ENCODE measurements around the gene PRR22. TPM values are rescaled to one million over a fixed set of nuclear protein-coding genes. Genes with fewer than 3 reads are reported as not detected.

Gene PRR22
- total RNA-seq (2022; extraction: Qiagen RNA extraction; ENCODE audit: low read depth) = 2.1 to 3.2 TPM (median 2.6 TPM) in 5 replicates

DNA sequence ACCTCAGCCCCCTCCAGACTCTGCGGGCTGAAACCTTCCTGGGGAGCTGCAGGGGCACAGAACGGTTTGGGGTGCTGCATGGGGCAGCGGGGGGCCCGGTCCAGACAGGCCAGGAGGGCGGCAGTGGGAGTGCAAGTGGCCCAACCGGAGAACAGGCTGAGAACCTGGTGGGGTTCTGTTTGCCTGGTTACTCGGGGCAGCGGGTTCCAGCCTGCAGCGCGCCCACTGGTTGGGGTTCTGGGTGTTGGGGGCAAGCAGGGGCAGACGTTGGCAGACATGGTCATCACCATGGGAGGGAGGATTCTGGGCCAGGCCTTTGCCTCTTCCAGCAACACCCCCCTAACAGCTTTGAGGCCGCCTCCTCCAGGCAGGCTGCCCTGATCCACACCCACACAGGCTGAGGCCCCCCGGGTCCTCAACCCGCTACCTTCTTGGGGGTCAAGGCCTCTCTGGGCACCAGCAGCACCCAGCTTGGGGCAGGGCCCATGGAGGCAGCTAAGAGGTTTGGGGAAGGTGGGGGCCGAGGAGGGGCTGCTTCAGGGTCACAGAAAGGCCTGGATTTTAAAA is at the start of gene PRR22:
TSS of gene PRR22 (minus strand) at position 166 of the 567 bp plus-strand sequence. CDS start at position 80, 86 bp downstream.

DNA sequence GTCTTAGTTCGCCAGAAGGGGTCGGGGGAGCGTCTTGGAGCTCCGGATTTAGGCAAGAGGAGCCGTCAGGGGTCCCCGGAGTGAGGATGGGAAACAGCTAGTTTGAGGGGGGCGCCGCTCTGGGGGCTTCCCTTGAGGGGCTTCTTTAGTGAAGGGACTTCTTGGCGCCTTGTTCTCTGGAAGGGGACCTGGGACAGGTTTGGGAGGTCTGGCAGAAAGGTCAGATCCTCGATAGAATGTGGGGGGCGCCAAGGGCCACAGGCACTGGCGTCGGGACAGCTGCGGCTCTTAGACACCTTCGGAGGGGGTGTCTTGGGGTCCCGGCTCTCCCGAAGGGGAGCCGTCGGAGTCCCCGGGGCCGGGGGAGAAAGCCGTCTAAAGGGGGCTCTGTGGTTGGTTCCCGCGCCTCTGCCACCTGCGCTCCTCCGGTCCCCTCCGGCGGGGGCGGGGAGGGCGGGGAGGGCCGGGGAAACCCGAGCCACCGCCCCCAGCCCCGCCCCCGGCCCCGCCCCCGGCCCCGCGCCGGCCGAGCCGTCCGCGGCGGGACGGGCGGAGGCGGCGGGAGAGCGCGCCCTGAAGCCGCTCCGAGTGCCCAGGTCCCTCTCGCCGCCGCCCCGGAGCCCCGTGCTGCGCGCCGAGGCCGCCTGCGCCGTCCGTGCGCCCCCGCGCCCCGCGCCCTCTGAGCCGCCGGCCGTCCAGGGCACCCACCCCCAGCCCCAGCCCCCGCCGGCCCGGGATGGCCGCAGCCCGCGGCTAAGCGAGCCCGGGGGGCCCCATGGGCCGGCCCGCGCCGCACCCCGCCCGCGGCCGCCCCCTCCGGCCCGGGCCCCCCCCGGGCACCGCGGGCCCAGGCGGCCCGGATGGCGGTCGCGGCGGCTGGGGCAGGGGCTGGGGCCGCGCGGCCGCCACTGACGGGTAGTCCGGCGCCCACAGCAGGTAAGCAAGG is 20.2 kb upstream of the PRR22 start, which contains the start of gene NRTN:
TSS of gene NRTN (plus strand) at position 552 of the 946 bp plus-strand sequence. CDS start 19,099 bp downstream, outside the sequence.

DNA sequence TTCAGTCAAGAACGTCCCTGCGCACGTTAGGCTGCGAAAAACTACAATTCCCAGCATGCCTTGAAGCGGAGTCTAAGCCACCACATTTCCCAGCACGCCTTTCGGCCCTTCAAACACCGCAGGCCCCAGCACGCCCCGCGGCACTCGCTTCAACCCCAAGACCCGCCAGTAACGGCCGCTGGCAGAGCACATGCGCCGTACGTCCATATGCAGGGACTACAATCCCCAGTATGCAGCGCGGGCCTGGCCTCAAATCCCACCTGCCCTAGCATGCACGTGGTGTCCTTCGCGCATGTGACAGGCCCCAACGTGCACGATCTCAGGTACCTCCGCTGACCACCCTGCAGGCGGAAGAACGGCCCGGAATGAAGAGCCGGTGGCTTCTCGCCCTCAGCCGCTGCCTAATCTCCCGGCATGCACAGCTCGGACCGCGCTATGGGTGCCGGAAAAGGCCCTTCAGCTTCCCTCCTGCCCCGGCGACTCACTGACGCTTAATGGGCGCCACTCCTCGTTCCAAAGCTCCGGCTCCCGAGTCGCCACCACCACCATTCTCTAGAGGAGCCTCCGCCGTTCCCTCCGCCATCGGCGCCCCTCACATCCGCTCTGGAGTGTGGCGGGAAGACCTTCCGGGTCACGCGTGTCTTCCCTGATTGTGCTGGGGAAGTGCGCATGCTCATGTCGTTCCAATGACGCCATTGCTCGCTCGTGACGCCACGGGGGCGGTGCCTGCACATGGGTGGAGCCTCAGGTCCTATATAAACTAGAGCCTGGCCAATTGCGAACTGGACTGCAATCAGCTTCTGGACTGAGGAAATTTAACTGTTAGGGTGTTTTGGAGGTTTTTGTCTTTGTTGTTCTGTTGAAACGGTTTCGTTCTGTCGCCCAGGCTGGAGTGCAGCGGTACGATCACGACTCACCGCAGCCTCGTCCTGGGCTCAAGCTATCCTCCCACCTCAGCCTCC is 6.3 kb upstream of the PRR22 start, which contains the start of gene DUS3L:
TSS of gene DUS3L (minus strand) at position 605 of the 962 bp plus-strand sequence. CDS start at position 583, 22 bp downstream.

Other genes starting within 250 kb of the PRR22 start
- gene TINCR, start 216.8 kb downstream of the PRR22 start, total RNA-seq (2022; extraction: Qiagen RNA extraction; ENCODE audit: low read depth) = 1.6 to 3.4 TPM (median 2.2 TPM) in 5 replicates
- gene SAFB2, start 162.0 kb downstream of the PRR22 start, total RNA-seq (2022; extraction: Qiagen RNA extraction; ENCODE audit: low read depth) = 33.4 to 43.4 TPM (median 39.0 TPM) in 5 replicates
- gene SAFB, start 161.7 kb downstream of the PRR22 start, total RNA-seq (2022; extraction: Qiagen RNA extraction; ENCODE audit: low read depth) = 52.6 to 64.8 TPM (median 61.8 TPM) in 5 replicates
- gene MICOS13, start 104.2 kb downstream of the PRR22 start, total RNA-seq (2022; extraction: Qiagen RNA extraction; ENCODE audit: low read depth) = 47.2 to 69.6 TPM (median 61.4 TPM) in 5 replicates
- 3.4 to 5.3 TPM (median 3.9 TPM) in 5 replicates for gene HSD11B1L, start 103.7 kb downstream of the PRR22 start, total RNA-seq (2022; extraction: Qiagen RNA extraction; ENCODE audit: low read depth)
- 726 to 796 TPM (median 738 TPM) in 5 replicates for gene RPL36, start 94.5 kb downstream of the PRR22 start, total RNA-seq (2022; extraction: Qiagen RNA extraction; ENCODE audit: low read depth)
- gene LONP1, start 64.6 kb downstream of the PRR22 start, total RNA-seq (2022; extraction: Qiagen RNA extraction; ENCODE audit: low read depth) = 52.8 to 65.6 TPM (median 60.4 TPM) in 5 replicates
- gene CATSPERD, start 64.1 kb downstream of the PRR22 start, total RNA-seq (2022; extraction: Qiagen RNA extraction; ENCODE audit: low read depth) = not detected in 5 replicates
- gene DUS3L, start 6.4 kb upstream of the PRR22 start, total RNA-seq (2022; extraction: Qiagen RNA extraction; ENCODE audit: low read depth) = 27.4 to 33.9 TPM (median 30.2 TPM) in 5 replicates
- 0.46 to 0.94 TPM (median 0.64 TPM) in 5 replicates for gene NRTN, start 20.3 kb upstream of the PRR22 start, total RNA-seq (2022; extraction: Qiagen RNA extraction; ENCODE audit: low read depth)
- not detected in 5 replicates for gene FUT6, start 55.0 kb upstream of the PRR22 start, total RNA-seq (2022; extraction: Qiagen RNA extraction; ENCODE audit: low read depth)
- gene FUT3, start 66.7 kb upstream of the PRR22 start, total RNA-seq (2022; extraction: Qiagen RNA extraction; ENCODE audit: low read depth) = 0.07 to 0.14 TPM in 2 of 5 replicates, not detected in the others
- 0.11 TPM in 1 of 5 replicates, not detected in the others for gene FUT5, start 85.8 kb upstream of the PRR22 start, total RNA-seq (2022; extraction: Qiagen RNA extraction; ENCODE audit: low read depth)
- gene NDUFA11, start 119.0 kb upstream of the PRR22 start, total RNA-seq (2022; extraction: Qiagen RNA extraction; ENCODE audit: low read depth) = 248 to 285 TPM (median 265 TPM) in 5 replicates
- 0.36 to 0.94 TPM (median 0.60 TPM) in 5 replicates for gene VMAC, start 120.1 kb upstream of the PRR22 start, total RNA-seq (2022; extraction: Qiagen RNA extraction; ENCODE audit: low read depth)
- 0.64 to 1.3 TPM (median 1.0 TPM) in 5 replicates for gene CAPS, start 129.5 kb upstream of the PRR22 start, total RNA-seq (2022; extraction: Qiagen RNA extraction; ENCODE audit: low read depth)
- gene RANBP3, start 193.4 kb upstream of the PRR22 start, total RNA-seq (2022; extraction: Qiagen RNA extraction; ENCODE audit: low read depth) = 43.6 to 48.7 TPM (median 46.9 TPM) in 5 replicates

Measured in A549 treated with DMSO at 1 μM for 4 hours (cell line).